AG09309 (cell line): ENCODE results near the gene ZBTB47.

Source experiments
- DNase-seq: peaks from one replicate; pipeline ENCODE4 v3.0.0-alpha.2; 2010; ENCODE audit warnings: low read depth
- H3K4me3 ChIP-seq: 2 replicates; pipeline ENCODE4 v1.5.1; 2011; ENCODE audit warnings: mild to moderate bottlenecking, low read depth, low read length, moderate library complexity; ENCODE audit not compliant: control insufficient read depth
- TF ChIP-seq, protein P1 (sequence below): IDR thresholded peaks from 2 replicates; pipeline ENCODE4 v1.5.1; 2011; ENCODE audit warnings: mild to moderate bottlenecking, low read depth, low read length, inconsistent platforms; ENCODE audit not compliant: insufficient read depth, control insufficient read depth; ENCODE audit errors: missing control alignments

Gene ZBTB47

DNA sequence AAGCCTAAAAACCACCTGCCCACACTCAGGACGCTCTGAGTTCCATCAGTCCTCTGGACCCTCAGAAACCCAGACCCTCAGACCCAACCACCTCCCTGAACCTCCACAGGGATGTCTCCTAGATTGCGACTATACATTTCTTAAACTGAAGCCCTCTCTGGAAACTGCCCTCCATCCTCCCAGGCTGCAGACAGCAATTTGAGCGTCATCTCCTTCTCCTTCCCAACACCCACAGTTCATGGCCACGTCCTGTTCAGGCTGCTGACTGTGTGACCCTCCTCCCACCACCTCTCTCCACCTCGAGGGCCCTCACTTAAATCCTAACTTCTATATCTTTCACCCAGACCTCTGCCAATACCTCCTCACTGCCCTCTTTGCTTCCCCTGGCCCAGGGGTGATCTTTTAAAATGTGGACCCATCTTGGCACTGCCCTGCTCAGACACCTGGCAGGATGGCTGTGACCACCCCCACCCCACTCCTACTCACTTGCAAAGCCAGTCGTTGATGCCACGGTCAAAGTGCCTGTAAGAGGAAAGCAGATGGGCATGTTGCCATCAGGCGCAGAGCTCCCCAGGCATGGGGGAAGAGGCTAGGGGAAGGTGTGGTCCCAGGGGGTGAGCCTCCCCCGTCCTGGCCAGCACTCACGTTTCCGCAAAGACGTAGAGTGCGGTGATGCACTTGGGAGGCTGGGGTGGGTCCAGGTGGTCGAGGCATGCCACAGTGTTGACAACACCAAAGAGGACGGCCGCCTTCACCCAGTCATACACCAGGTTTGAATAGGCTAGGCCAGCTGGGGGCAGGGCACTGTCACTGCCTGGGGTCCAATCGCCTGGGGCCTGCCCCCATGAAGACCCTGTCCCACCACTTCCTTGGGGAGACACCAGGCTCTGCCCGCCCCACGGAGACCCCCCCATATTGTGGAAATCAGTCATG, 43.1 kb downstream of the ZBTB47 start:
- TF ChIP-seq, protein P1, sequence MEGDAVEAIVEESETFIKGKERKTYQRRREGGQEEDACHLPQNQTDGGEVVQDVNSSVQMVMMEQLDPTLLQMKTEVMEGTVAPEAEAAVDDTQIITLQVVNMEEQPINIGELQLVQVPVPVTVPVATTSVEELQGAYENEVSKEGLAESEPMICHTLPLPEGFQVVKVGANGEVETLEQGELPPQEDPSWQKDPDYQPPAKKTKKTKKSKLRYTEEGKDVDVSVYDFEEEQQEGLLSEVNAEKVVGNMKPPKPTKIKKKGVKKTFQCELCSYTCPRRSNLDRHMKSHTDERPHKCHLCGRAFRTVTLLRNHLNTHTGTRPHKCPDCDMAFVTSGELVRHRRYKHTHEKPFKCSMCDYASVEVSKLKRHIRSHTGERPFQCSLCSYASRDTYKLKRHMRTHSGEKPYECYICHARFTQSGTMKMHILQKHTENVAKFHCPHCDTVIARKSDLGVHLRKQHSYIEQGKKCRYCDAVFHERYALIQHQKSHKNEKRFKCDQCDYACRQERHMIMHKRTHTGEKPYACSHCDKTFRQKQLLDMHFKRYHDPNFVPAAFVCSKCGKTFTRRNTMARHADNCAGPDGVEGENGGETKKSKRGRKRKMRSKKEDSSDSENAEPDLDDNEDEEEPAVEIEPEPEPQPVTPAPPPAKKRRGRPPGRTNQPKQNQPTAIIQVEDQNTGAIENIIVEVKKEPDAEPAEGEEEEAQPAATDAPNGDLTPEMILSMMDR = no peak
- no peak overlapping the region for H3K4me3 ChIP-seq
- DNase-seq = no peak

DNA sequence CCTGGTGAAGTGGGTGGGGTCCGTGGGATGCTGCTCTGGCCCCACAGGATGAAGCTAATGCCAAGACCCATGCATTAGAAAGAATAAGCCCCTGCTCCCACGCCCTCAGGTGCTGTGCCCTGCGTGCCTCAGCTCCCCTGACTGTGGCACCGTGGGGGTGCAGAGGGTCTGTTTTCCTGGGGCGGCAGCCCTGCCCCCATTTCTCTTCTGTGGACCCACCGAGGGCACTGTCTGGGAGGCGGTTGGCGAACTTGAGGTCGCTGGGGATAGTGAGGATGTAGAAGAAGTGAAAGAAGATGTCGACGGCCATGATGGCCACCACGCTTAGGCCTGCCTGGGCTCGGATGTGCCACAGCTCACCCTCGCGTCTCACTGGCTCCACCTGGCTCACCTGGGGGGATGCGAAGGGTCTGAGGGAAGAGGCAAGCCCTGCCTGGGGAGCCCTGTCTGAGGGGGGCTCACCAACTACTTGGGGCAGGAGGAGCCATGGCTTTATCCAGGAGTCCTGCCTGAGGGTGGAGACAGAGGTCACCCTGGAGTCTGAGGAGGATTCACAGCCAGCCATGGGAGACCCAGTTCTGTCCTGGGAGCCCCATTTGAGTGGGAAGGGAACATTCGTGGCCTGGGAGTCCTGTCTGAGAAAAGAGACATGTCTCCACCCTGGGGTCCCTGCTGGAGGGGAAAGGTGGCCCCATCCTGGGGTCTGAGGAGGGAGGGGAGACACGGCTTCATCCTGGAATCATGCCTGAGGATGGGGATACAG, 44.0 kb downstream of the ZBTB47 start:
- DNase-seq = no peak
- no peak overlapping the region for H3K4me3 ChIP-seq
- TF ChIP-seq, protein P1 = no peak

DNA sequence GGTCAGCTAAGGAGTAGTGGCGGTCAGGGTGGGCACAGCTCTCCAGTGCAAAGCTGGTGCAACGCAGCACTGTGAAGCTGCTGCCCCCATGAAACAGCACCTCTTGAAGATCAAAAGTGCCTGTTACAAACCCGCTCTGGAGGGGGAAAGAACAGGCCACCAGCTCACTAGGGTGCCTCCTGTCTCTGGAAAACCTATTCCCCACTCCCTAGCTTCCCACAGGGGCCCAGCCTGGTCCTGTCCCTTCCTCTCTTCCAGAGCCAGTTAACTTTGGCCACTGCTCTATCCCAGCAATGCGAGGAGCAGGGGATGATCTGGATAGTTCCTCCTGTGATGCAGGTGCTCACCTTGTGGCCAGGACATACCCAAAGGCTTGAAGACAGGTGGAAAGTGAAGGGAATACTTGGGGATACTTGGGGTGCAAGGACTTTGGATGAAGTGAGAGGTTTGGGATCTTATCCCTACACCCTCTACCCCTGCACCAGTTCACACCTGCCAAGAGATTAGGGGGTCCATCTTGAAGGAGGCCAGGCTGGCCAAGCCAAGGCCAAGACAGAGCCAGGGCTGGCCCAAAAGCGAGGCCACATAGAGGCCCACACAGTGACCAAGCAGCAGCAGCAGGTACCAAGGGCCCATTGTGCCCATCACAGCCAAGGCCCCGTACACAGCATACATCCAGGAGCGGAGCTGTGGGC, 44.9 kb downstream of the ZBTB47 start:
- DNase-seq = no peak
- TF ChIP-seq, protein P1 = no peak
- no peak overlapping the region for H3K4me3 ChIP-seq

DNA sequence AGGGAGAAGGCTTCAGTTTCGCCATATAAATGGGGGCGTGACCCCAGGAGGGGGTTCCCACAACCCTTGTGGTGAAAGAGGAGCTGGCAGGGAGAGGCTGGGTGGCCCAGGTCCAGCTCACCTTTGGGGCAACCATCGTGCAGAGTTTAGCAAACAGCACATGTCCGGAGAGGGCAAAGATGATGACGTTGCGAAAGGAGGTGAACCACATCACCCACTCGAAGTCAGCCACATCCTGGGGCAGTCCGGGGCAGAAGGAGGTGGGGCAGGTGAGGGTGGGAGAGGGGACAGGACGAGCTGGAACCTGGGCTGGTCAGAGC, 45.4 kb downstream of the ZBTB47 start:
- no peak overlapping the region for H3K4me3 ChIP-seq
- TF ChIP-seq, protein P1 = no peak
- no peak for DNase-seq

DNA sequence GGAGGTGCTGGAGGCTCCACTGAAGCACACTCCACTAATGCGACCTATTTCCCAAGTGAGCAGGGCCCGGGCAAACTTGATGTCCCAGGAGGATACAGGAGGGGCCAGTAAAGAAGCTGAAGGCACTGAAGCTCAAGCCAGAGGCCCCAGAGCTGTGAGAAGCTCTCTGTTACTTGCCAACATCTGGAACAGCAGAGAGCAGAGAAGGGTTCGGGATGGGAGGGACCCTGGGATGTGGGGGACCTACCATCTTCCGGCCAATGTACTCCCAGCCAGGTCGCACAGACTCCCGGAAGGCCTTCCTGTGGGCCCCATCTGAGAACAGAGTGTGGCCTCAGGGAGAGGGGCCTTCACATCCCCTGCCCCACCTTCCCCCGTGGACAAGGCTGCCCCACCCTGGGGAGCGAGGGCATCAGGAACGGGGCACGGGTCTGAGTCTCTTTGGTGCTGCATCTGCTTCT, 46.0 kb downstream of the ZBTB47 start:
- H3K4me3 ChIP-seq = no peak overlapping the region
- DNase-seq = no peak
- TF ChIP-seq, protein P1 = no peak
